ENCODE results near the gene PSME2.

DNA sequence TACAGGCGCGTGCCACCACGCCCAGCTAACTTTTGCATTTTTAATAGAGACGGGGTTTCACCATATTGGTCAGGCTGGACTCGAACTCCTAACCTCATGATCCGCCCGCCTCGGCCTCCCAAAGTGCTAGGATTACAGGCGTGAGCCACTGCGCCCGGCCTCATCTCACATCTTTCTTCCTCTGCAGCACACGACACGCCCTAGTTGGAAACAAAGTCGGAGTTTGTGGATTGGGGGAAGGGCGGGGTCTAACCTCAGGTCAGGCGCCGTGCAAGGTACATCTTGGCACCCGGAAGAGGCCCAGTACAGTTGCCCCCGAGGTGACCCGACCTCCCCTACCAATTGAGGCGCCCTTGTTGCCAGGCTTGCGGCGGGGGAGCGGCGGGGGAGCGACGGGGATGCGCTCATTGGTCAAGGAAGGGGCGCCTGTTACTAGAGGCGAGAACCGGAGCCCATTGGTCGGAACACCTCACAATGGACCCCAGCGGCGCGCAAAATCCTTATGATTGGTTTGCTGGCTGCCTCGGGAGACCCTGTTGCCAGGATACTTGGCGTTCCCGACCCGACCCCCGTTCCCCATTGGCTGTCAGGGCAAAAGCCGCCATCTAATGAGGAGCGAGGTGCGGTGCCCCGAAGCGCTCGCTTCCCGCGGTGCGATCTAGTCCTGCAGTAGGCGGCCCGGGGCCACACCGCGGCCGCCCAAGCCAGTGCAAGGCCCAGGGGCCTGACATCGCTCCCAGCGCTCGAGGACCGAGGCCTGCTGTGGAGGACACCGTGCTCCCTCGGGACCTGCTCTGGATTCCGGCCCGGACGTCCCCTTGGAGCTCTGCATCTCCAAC lies 25.2 kb upstream of the PSME2 start, which contains the start of gene REC8:
- TF ChIP-seq, protein P1, sequence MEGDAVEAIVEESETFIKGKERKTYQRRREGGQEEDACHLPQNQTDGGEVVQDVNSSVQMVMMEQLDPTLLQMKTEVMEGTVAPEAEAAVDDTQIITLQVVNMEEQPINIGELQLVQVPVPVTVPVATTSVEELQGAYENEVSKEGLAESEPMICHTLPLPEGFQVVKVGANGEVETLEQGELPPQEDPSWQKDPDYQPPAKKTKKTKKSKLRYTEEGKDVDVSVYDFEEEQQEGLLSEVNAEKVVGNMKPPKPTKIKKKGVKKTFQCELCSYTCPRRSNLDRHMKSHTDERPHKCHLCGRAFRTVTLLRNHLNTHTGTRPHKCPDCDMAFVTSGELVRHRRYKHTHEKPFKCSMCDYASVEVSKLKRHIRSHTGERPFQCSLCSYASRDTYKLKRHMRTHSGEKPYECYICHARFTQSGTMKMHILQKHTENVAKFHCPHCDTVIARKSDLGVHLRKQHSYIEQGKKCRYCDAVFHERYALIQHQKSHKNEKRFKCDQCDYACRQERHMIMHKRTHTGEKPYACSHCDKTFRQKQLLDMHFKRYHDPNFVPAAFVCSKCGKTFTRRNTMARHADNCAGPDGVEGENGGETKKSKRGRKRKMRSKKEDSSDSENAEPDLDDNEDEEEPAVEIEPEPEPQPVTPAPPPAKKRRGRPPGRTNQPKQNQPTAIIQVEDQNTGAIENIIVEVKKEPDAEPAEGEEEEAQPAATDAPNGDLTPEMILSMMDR (optimal IDR thresholded peaks at IDR 0.05 in 1 of 3, IDR thresholded peaks at IDR 0.05 in 1 of 3, conservative IDR thresholded peaks at IDR 0.05 in 1 of 3; ENCODE audit: extremely low read depth in 1 of 3, insufficient read depth in 2 of 3, low read length in 3 of 3): no peak
- no peak for TF ChIP-seq EZH2 (IDR thresholded peaks at IDR 0.05; ENCODE audit: low read length)
